ENCODE measurements around the gene ZNF335.

The ZNF335 gene, protein sequence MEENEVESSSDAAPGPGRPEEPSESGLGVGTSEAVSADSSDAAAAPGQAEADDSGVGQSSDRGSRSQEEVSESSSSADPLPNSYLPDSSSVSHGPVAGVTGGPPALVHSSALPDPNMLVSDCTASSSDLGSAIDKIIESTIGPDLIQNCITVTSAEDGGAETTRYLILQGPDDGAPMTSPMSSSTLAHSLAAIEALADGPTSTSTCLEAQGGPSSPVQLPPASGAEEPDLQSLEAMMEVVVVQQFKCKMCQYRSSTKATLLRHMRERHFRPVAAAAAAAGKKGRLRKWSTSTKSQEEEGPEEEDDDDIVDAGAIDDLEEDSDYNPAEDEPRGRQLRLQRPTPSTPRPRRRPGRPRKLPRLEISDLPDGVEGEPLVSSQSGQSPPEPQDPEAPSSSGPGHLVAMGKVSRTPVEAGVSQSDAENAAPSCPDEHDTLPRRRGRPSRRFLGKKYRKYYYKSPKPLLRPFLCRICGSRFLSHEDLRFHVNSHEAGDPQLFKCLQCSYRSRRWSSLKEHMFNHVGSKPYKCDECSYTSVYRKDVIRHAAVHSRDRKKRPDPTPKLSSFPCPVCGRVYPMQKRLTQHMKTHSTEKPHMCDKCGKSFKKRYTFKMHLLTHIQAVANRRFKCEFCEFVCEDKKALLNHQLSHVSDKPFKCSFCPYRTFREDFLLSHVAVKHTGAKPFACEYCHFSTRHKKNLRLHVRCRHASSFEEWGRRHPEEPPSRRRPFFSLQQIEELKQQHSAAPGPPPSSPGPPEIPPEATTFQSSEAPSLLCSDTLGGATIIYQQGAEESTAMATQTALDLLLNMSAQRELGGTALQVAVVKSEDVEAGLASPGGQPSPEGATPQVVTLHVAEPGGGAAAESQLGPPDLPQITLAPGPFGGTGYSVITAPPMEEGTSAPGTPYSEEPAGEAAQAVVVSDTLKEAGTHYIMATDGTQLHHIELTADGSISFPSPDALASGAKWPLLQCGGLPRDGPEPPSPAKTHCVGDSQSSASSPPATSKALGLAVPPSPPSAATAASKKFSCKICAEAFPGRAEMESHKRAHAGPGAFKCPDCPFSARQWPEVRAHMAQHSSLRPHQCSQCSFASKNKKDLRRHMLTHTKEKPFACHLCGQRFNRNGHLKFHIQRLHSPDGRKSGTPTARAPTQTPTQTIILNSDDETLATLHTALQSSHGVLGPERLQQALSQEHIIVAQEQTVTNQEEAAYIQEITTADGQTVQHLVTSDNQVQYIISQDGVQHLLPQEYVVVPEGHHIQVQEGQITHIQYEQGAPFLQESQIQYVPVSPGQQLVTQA (N-terminal part only)

DNA sequence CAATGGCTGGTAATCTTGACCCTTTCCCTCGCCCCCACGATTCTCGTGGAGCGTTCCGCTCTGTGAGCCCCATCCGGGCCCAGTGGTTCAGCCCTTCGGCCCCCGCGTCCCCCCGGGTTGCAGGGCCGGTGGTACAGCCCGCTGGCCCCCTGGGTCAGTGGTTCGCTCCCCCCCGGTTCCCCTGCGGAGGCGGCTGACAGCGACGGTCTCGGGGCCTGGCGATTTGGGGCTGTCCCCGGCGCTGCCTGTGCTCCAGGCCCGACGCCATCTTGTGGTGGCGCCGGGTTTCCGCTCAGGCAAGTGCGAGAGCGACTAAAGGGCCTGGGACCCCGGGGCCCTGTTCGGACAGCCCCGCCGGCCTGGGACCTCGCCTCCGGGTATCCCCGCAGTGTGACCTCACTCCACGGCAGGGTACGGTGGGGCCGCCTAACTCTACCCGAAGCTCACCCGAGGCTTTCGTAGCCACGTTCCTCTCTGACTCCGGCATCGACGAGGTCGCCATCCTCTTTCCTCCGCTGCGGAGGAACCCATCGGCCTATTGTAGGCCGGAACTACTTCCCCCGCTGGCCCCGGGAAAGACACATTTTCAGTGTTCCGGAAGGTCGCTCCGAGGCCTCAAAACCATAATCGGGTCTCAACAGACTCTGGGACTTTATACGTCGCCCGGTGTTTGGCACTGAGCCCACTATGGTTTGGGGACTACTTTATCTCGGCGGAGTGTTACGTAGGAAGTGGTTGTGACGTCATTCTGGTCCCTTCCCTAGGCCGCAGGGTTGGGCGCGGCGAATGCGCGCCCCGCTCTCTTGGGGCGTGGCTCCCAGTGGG is at the start of gene ZNF335:
Gene ZNF335 (minus strand): TSS at position 529 of the 825 bp plus-strand sequence. CDS start 793 bp downstream, outside the sequence.
- peaks cover 32% of the 10 kb centered on the region for H3K79me2 ChIP-seq (ENCODE audit: insufficient read depth, low read length)
- no peaks in the 10 kb centered on the region for H3K27me3 ChIP-seq (ENCODE audit: insufficient read depth, low read length, poor library complexity, severe bottlenecking)
- H3K36me3 ChIP-seq (ENCODE audit: insufficient read depth, low read length): peaks cover 17% of the 10 kb centered on the region; the same call in 1 of the 2 replicates
- H3K4me1 ChIP-seq (ENCODE audit: insufficient read depth, low read length, poor library complexity, severe bottlenecking): peaks cover 26% of the 10 kb centered on the region
- H3K9ac ChIP-seq (ENCODE audit: low read depth, low read length, poor library complexity, severe bottlenecking): peak within 1 kb of the TSS; percentile 92
- peak within 1 kb of the TSS; percentile 89 for H3K4me2 ChIP-seq (ENCODE audit: low read depth, low read length, poor library complexity, severe bottlenecking)
- no peaks in the 10 kb centered on the region for H3K9me2 ChIP-seq (replicated peaks; ENCODE audit: low read depth, low read length)
- H3F3A ChIP-seq (ENCODE audit: low read depth): no peaks in the 10 kb centered on the region
- H3K9me3 ChIP-seq (ENCODE audit: insufficient read depth, low read depth, low read length): no peaks in the 10 kb centered on the region
- H4K20me1 ChIP-seq (ENCODE audit: insufficient read depth, low read length, poor library complexity, severe bottlenecking): no peaks in the 10 kb centered on the region
- peak within 1 kb of the TSS; percentile 97 for H2AFZ ChIP-seq (ENCODE audit: low read length)
- no peak for TF ChIP-seq EZH2phosphoT487 (IDR thresholded peaks at IDR 0.05; ENCODE audit: borderline replicate concordance)
- TF ChIP-seq, protein P1, sequence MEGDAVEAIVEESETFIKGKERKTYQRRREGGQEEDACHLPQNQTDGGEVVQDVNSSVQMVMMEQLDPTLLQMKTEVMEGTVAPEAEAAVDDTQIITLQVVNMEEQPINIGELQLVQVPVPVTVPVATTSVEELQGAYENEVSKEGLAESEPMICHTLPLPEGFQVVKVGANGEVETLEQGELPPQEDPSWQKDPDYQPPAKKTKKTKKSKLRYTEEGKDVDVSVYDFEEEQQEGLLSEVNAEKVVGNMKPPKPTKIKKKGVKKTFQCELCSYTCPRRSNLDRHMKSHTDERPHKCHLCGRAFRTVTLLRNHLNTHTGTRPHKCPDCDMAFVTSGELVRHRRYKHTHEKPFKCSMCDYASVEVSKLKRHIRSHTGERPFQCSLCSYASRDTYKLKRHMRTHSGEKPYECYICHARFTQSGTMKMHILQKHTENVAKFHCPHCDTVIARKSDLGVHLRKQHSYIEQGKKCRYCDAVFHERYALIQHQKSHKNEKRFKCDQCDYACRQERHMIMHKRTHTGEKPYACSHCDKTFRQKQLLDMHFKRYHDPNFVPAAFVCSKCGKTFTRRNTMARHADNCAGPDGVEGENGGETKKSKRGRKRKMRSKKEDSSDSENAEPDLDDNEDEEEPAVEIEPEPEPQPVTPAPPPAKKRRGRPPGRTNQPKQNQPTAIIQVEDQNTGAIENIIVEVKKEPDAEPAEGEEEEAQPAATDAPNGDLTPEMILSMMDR (conservative IDR thresholded peaks at IDR 0.05; ENCODE audit: low read length): no peak
- peak within 1 kb of the TSS; percentile 89 for H3K4me3 ChIP-seq (ENCODE audit: low read length, poor library complexity, severe bottlenecking)

DNA sequence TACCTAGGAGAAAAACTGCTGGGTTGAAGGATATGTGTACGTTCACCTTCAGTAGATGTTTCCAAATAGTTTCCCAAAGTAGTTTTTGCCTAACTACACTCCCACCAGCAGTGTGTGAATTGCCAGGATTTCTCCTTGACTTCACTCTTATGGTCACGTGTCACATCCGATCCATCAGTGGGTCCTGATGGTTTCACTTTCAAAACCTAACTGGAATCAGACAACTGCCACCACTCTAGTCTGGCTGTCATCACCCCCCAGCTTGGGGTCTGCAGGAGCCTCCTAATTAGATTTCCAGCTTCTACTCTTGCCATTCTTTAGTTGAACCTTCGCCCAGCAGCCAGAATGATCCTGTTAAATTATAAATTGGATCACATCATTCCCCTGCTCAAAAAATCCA is 48.6 kb upstream of the ZNF335 start:
- Histone ChIP-seq H4K20me1 (ENCODE audit: insufficient read depth, low read length, poor library complexity, severe bottlenecking) (peaks cover 3% of the 10 kb centered on the region), H3K79me2 (ENCODE audit: insufficient read depth, low read length) (no peaks in the 10 kb centered on the region), H3K4me1 (ENCODE audit: insufficient read depth, low read length, poor library complexity, severe bottlenecking) (peaks cover 11% of the 10 kb centered on the region), H3K9me3 (ENCODE audit: insufficient read depth, low read depth, low read length) (no peaks in the 10 kb centered on the region), H3K9ac (ENCODE audit: low read depth, low read length, poor library complexity, severe bottlenecking) (no peak overlapping the region), H2AFZ (ENCODE audit: low read length) (no peak overlapping the region), H3K36me3 (ENCODE audit: insufficient read depth, low read length) (no peaks in the 10 kb centered on the region), H3K27me3 (ENCODE audit: insufficient read depth, low read length, poor library complexity, severe bottlenecking) (no peaks in the 10 kb centered on the region), H3K4me3 (ENCODE audit: low read length, poor library complexity, severe bottlenecking) (peak overlapping the region; percentile 92), H3K4me2 (ENCODE audit: low read depth, low read length, poor library complexity, severe bottlenecking) (peak overlapping the region; percentile 99), H3F3A (ENCODE audit: low read depth) (no peaks in the 10 kb centered on the region), H3K9me2 (replicated peaks; ENCODE audit: low read depth, low read length) (no peaks in the 10 kb centered on the region)
- TF ChIP-seq EZH2phosphoT487 (IDR thresholded peaks at IDR 0.05; ENCODE audit: borderline replicate concordance): no peak
- TF ChIP-seq, protein P1 (conservative IDR thresholded peaks at IDR 0.05; ENCODE audit: low read length): no peak

Data from Loucy (cell line).